K562 (cell line): Measurements from ENCODE around the gene ATP2B1. TPM values are rescaled to one million over a fixed set of nuclear protein-coding genes. Genes with fewer than 3 reads are reported as not detected.
A peak's percentile ranks its signal among the peaks of the same experiment; 100 is the strongest.

Source experiments
- FOXA3 ChIP-seq, 2 experiments: fragments of 450-650 bp in 1 of 2; sonication (generic) in 1 of 2; formaldehyde crosslinking; IDR thresholded peaks in 1 of 2; conservative IDR thresholded peaks in 1 of 2; 2 replicates each; pipeline versions ENCODE4 v1.4.0 to v1.8.0; 2020 to 2022; ENCODE audit warnings: mild to moderate bottlenecking in 2 of 2, missing genetic modification reagents in 1 of 2
- FOXM1 ChIP-seq, 2 experiments: fragments of 450-650 bp in 1 of 2; sonication (generic) in 1 of 2; formaldehyde crosslinking in 1 of 2; IDR thresholded peaks; 2 replicates each; pipeline versions ENCODE4 v1.6.1 to v1.9.0; 2017 to 2022; ENCODE audit warnings: low read depth in 2 of 2, mild to moderate bottlenecking in 2 of 2, missing genetic modification reagents in 1 of 2, moderate library complexity in 1 of 2
- HDAC3 ChIP-seq: fragments of 450-650 bp; IDR thresholded peaks from 2 replicates; pipeline ENCODE4 v1.6.1; 2018; ENCODE audit warnings: borderline replicate concordance, mild to moderate bottlenecking, moderate library complexity; ENCODE audit not compliant: partially characterized antibody
- KLF13 ChIP-seq: fragments of 450-650 bp; IDR thresholded peaks from 2 replicates; pipeline ENCODE4 v1.6.1; 2016; ENCODE audit warnings: missing genetic modification characterization, low read depth, mild to moderate bottlenecking, missing compliant biosample characterization, moderate library complexity, borderline replicate concordance
- MTA3 ChIP-seq: fragments of 450-650 bp; formaldehyde crosslinking; IDR thresholded peaks from 2 replicates; pipeline ENCODE4 v1.6.1; 2017; ENCODE audit warnings: mild to moderate bottlenecking, borderline replicate concordance
- NONO ChIP-seq, 2 experiments: fragments of 200-400 bp in 1 of 2; fragments of 450-650 bp in 1 of 2; formaldehyde crosslinking in 1 of 2; IDR thresholded peaks; 2 replicates each; pipeline ENCODE4 v1.6.1; 2017; ENCODE audit warnings: low read depth in 2 of 2, mild to moderate bottlenecking in 2 of 2, moderate library complexity in 2 of 2, low read length in 1 of 2
- PML ChIP-seq: IDR thresholded peaks from 2 replicates; pipeline ENCODE4 v1.6.1; 2012; ENCODE audit warnings: low read length, inconsistent platforms
- PPARD ChIP-seq: fragments of 250-450 bp; sonication (Bioruptor Pico); IDR thresholded peaks from 2 replicates; pipeline ENCODE4 v1.8.0; 2022; ENCODE audit warnings: inconsistent platforms, mild to moderate bottlenecking, moderate library complexity
- SIX5 ChIP-seq, 2 experiments: IDR thresholded peaks; 2 replicates each; pipeline ENCODE4 v1.6.1; 2011; ENCODE audit warnings: low read length in 2 of 2, borderline replicate concordance in 1 of 2, low read depth in 1 of 2, mild to moderate bottlenecking in 1 of 2, moderate library complexity in 1 of 2; ENCODE audit not compliant: insufficient read depth in 1 of 2
- SMARCA5 ChIP-seq: fragments of 450-650 bp; IDR thresholded peaks from 2 replicates; pipeline ENCODE4 v1.6.1; 2016
- ZNF134 ChIP-seq: fragments of 250-450 bp; sonication (Bioruptor Pico); conservative IDR thresholded peaks from 2 replicates; pipeline ENCODE4 v1.4.0; 2020
- ZNF592 ChIP-seq: fragments of 450-650 bp; IDR thresholded peaks from 2 replicates; pipeline ENCODE4 v1.6.1; 2017; ENCODE audit warnings: antibody characterized with exemption, mild to moderate bottlenecking
- ZNF778 ChIP-seq: fragments of 450-650 bp; formaldehyde crosslinking; IDR thresholded peaks from 2 replicates; pipeline ENCODE4 v1.4.0; 2020; ENCODE audit warnings: mild to moderate bottlenecking, moderate library complexity
- ZNF785 ChIP-seq: fragments of 250-450 bp; sonication (Bioruptor Pico); IDR thresholded peaks from 2 replicates; pipeline ENCODE4 v1.4.0; 2020; ENCODE audit warnings: mild to moderate bottlenecking
- polyA plus RNA-seq, 8 experiments: library from polyadenylated mRNA; depleted of rRNA in 4 of 8; stranded (reverse) in 5 of 8; unstranded in 3 of 8; fragments of >200 nt; fragmentation: Nextera tagmentation in 2 of 8; fragmentation: Illumina TruSeq in 1 of 8; extraction: Ambion mirVana in 2 of 8; extraction: Trizol in 1 of 8; gene quantifications; 2 replicates each; pipeline versions ENCODE4 v1.2.1 to v1.2.3, GENCODE V29; 2011 to 2014; ENCODE audit warnings: inconsistent platforms in 1 of 8, missing spikeins in 1 of 8
- total RNA-seq, 7 experiments: library from RNA; depleted of rRNA in 6 of 7; stranded (reverse); fragments of >200 nt in 6 of 7; fragmentation: Illumina TruSeq in 2 of 7; extraction: Trizol in 2 of 7; gene quantifications; 2 replicates each; pipeline versions ENCODE4 v1.2.1 to v1.2.3, GENCODE V29; 2011 to 2021; ENCODE audit warnings: low replicate concordance in 1 of 7
- TF ChIP-seq, protein P1 (sequence below): sonication (generic); formaldehyde crosslinking; IDR thresholded peaks from 2 replicates; pipeline ENCODE4 v1.8.0; 2022; ENCODE audit warnings: mild to moderate bottlenecking, missing genetic modification reagents, borderline replicate concordance

The ATP2B1 gene
- total and polyA plus RNA-seq, 9 of the 15 experiments (the other 6 are each of a cell fraction or from before 2014, with no cell fraction given), result 8.6 to 39.0 (median 27.8) TPM

DNA sequence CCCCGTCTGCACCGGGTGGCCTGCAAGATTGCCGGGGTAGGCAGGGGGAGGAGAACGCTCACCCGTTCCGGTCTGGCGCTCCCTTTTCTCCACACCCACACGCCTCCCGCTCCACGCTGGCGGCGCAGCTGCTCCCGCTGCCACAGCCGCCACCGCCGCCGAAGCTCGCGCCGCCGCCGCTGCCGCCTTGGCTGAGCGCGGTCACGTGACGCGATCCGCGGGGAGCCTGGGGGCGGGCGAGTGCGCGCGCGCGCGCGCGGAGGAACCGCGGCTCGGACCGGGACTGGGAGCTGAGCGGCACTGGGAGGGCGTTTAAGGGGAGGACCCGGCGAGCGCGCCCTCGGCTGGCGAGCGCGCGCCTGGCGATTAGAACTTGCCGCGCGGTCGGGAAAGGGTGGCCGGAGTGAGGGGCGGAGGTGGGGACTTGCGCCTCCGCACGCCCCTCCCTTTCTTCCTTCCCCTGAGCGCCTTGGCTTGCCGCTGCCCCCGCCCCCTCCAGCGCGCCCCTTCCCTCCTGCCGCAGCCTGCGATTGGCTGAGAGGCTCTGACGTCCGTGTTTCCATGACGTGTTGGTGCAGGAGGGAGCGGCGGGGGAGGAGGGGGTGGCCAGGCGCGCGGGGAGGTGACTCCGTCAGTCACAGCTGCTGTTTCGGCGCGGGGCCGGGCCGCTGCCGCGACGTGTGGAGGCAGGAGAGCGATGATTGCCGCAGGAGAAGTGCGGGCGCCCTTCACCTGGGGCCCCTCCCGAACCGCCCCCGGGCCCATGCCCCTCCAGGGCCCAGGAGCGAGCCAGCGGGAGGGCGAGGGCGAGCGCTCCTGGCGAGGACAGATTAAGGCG is 738 bp upstream of the ATP2B1 start (continued):
- TF ChIP-seq ZNF134 (no peak), PPARD (no peak), MTA3 (no peak; the same call in 1 of the 2 replicates), PML (no peak), FOXA3 (CRISPR knock-in tag; conservative IDR thresholded peaks at IDR 0.05 in 1 of 2, IDR thresholded peaks at IDR 0.05 in 1 of 2) (no peak; a peak in 1 of 4 replicates), ZNF592 (no peak), KLF13 (no peak), SMARCA5 (no peak), NONO (IDR thresholded peaks at IDR 0.05; ENCODE audit: low read depth in 2 of 2, low read length in 1 of 2) (peak in 1 of 2 experiments; percentile 25; a peak in 1 of 4 replicates), HDAC3 (no peak), ZNF785 (CRISPR knock-in tag) (no peak), SIX5 (IDR thresholded peaks at IDR 0.05; ENCODE audit: borderline replicate concordance in 1 of 2, insufficient read depth in 1 of 2, low read depth in 1 of 2, low read length in 2 of 2) (no peak), FOXM1 (IDR thresholded peaks at IDR 0.05; ENCODE audit: low read depth) (no peak), FOXM1 (CRISPR knock-in tag; IDR thresholded peaks at IDR 0.05; ENCODE audit: low read depth) (peak; percentile 69; the same call in 1 of the 2 replicates), ZNF778 (CRISPR knock-in tag) (no peak)
- TF ChIP-seq, protein P1, sequence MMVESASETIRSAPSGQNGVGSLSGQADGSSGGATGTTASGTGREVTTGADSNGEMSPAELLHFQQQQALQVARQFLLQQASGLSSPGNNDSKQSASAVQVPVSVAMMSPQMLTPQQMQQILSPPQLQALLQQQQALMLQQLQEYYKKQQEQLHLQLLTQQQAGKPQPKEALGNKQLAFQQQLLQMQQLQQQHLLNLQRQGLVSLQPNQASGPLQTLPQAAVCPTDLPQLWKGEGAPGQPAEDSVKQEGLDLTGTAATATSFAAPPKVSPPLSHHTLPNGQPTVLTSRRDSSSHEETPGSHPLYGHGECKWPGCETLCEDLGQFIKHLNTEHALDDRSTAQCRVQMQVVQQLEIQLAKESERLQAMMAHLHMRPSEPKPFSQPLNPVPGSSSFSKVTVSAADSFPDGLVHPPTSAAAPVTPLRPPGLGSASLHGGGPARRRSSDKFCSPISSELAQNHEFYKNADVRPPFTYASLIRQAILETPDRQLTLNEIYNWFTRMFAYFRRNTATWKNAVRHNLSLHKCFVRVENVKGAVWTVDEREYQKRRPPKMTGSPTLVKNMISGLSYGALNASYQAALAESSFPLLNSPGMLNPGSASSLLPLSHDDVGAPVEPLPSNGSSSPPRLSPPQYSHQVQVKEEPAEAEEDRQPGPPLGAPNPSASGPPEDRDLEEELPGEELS, result no peak
